Measurements from ENCODE around the gene HOXB3. TPM values are rescaled to one million over a fixed set of nuclear protein-coding genes. Genes with fewer than 3 reads are reported as not detected.

HOXB3 gene
- polyA plus RNA-seq, 1 donor (not counting 4 experiments of a cell fraction or from before 2014, with no cell fraction given) = 1.1 TPM

DNA sequence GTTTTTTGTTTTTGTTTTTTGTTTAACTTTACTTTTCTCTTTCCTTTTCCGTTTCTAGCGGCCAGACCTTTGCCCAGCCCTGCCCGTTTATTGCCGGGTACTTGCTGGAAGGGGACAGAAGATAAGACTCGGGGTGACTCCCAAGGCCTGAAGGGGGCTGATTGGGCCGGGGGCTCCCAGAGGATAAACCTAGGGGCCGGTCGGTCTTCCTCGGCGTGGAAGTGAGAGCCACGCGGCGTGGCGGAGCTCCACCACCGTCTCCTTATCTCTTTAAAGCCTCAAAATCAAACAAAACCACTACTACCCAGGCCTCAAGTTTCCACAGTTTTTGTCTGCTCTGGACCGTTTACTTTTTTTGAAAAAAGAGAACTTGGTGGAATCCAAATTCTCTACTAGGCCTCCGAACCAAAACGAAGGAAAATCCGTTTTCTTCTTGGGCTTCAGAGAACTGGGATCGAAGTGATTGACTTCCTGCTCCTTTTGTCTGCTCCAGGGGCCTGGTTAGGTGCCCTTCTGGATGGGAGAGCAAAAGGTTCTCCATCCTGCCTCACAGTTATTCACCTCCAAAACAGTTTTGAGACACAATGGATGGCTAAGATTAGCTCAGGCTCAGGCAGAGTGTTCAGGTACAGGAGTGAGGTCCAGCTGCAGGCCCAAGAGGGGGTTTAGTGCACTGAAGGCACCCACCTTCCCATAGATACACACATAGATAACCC lies 44.6 kb upstream of the HOXB3 start:
- DNase-seq (ENCODE audit: low read depth, low spot score) = no peak

DNA sequence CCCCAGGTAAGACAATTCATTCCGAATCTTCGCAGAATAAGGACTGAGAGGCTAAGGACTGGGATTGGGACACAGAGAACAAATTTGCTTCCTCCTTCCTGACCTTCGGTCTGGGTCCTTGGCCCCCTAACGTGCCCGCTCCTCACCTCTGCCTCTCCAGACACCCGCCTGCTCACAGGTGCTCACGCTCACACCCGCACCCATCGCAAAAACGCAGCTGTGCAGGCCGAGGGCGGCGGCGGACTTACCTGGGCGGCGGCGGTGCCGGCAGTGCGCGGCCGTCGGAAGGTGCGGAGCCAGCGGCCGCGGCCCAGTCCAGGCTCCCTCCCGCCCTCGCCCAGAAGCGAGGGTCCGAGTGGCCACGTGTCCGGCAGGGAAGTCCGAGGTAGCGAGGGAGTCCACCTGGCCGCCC lies 43.2 kb upstream of the HOXB3 start:
- no peaks in the 10 kb centered on the region for H3K79me2 ChIP-seq (ENCODE audit: control insufficient read depth, insufficient read depth, low read length)
- no peaks in the 10 kb centered on the region for H3K36me3 ChIP-seq (ENCODE audit: control insufficient read depth in 2 of 2, extremely low read depth in 1 of 2, insufficient read depth in 2 of 2, low read length in 2 of 2)
- dilution Hi-C loops (cut with MboI; ENCODE audit: extremely low pct_ligation_motif_present, low sequenced_read_pairs) = no loop called here
- H3K4me3 ChIP-seq (ENCODE audit: control insufficient read depth in 2 of 3, extremely low read depth in 1 of 3, insufficient read depth in 2 of 3, low read depth in 1 of 3, low read length in 3 of 3) = no peak overlapping the region
- H4K20me1 ChIP-seq (ENCODE audit: control insufficient read depth, extremely low read depth, insufficient read depth, low read length) = peaks cover 9% of the 10 kb centered on the region
- H3K9me1 ChIP-seq (ENCODE audit: control insufficient read depth, extremely low read depth, insufficient read depth, low read length) = no peaks in the 10 kb centered on the region
- H2AFZ ChIP-seq (ENCODE audit: control insufficient read depth, low read length) = no peak overlapping the region
- no peak overlapping the region for H3K27ac ChIP-seq (ENCODE audit: control insufficient read depth, insufficient read depth, low read length)
- no peak for DNase-seq (ENCODE audit: low read depth, low spot score)
- H3K9ac ChIP-seq (ENCODE audit: control insufficient read depth, extremely low read depth, insufficient read depth, low read length) = no peak overlapping the region
- H3K4me1 ChIP-seq (ENCODE audit: control insufficient read depth, extremely low read depth, insufficient read depth, low read length) = no peaks in the 10 kb centered on the region
- TF ChIP-seq, protein P1, sequence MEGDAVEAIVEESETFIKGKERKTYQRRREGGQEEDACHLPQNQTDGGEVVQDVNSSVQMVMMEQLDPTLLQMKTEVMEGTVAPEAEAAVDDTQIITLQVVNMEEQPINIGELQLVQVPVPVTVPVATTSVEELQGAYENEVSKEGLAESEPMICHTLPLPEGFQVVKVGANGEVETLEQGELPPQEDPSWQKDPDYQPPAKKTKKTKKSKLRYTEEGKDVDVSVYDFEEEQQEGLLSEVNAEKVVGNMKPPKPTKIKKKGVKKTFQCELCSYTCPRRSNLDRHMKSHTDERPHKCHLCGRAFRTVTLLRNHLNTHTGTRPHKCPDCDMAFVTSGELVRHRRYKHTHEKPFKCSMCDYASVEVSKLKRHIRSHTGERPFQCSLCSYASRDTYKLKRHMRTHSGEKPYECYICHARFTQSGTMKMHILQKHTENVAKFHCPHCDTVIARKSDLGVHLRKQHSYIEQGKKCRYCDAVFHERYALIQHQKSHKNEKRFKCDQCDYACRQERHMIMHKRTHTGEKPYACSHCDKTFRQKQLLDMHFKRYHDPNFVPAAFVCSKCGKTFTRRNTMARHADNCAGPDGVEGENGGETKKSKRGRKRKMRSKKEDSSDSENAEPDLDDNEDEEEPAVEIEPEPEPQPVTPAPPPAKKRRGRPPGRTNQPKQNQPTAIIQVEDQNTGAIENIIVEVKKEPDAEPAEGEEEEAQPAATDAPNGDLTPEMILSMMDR (optimal IDR thresholded peaks at IDR 0.05 in 1 of 3, IDR thresholded peaks at IDR 0.05 in 1 of 3, conservative IDR thresholded peaks at IDR 0.05 in 1 of 3; ENCODE audit: extremely low read depth in 1 of 3, insufficient read depth in 2 of 3, low read length in 3 of 3) = no peak
- TF ChIP-seq EZH2 (IDR thresholded peaks at IDR 0.05; ENCODE audit: low read length) = peak; percentile 98
- H3K27me3 ChIP-seq (ENCODE audit: control insufficient read depth, extremely low read depth, insufficient read depth, low read length) = peaks cover 100% of the 10 kb centered on the region
- no peak overlapping the region for H3K4me2 ChIP-seq (ENCODE audit: control insufficient read depth, extremely low read depth, insufficient read depth, low read depth, low read length)
- FAIRE-seq = no peak
- H3K9me3 ChIP-seq (ENCODE audit: control insufficient read depth, low read depth, low read length) = no peaks in the 10 kb centered on the region

More for the DNA sequence above, 44.6 kb upstream of the HOXB3 start:
- Histone ChIP-seq H3K36me3 (ENCODE audit: control insufficient read depth in 2 of 2, extremely low read depth in 1 of 2, insufficient read depth in 2 of 2, low read length in 2 of 2) (no peaks in the 10 kb centered on the region), H4K20me1 (ENCODE audit: control insufficient read depth, extremely low read depth, insufficient read depth, low read length) (peaks cover 10% of the 10 kb centered on the region), H3K4me1 (ENCODE audit: control insufficient read depth, extremely low read depth, insufficient read depth, low read length) (no peaks in the 10 kb centered on the region), H2AFZ (ENCODE audit: control insufficient read depth, low read length) (no peak overlapping the region), H3K9me3 (ENCODE audit: control insufficient read depth, low read depth, low read length) (no peaks in the 10 kb centered on the region), H3K79me2 (ENCODE audit: control insufficient read depth, insufficient read depth, low read length) (no peaks in the 10 kb centered on the region), H3K9ac (ENCODE audit: control insufficient read depth, extremely low read depth, insufficient read depth, low read length) (no peak overlapping the region), H3K4me3 (ENCODE audit: control insufficient read depth in 2 of 3, extremely low read depth in 1 of 3, insufficient read depth in 2 of 3, low read depth in 1 of 3, low read length in 3 of 3) (no peak overlapping the region), H3K4me2 (ENCODE audit: control insufficient read depth, extremely low read depth, insufficient read depth, low read depth, low read length) (no peak overlapping the region), H3K9me1 (ENCODE audit: control insufficient read depth, extremely low read depth, insufficient read depth, low read length) (no peaks in the 10 kb centered on the region), H3K27ac (ENCODE audit: control insufficient read depth, insufficient read depth, low read length) (no peak overlapping the region), H3K27me3 (ENCODE audit: control insufficient read depth, extremely low read depth, insufficient read depth, low read length) (peaks cover 100% of the 10 kb centered on the region)
- no peak for FAIRE-seq
- TF ChIP-seq EZH2 (IDR thresholded peaks at IDR 0.05; ENCODE audit: low read length) = no peak
- TF ChIP-seq, protein P1 (optimal IDR thresholded peaks at IDR 0.05 in 1 of 3, IDR thresholded peaks at IDR 0.05 in 1 of 3, conservative IDR thresholded peaks at IDR 0.05 in 1 of 3; ENCODE audit: extremely low read depth in 1 of 3, insufficient read depth in 2 of 3, low read length in 3 of 3) = no peak
- dilution Hi-C loops (cut with MboI; ENCODE audit: extremely low pct_ligation_motif_present, low sequenced_read_pairs) = no loop called here
